H1 (cell line): ENCODE results near the gene NFATC1. TPM values are rescaled to one million over a fixed set of nuclear protein-coding genes. Genes with fewer than 3 reads are reported as not detected.

Experiments used
- polyA plus RNA-seq, 7 experiments: library from polyadenylated mRNA; depleted of rRNA in 3 of 7; stranded (reverse) in 5 of 7; unstranded in 2 of 7; fragments of >200 nt in 5 of 7; fragments of 200-250 nt in 2 of 7; gene quantifications; 1 replicate in 5 of 7; 2 replicates in 1 of 7; 4 replicates in 1 of 7; pipeline versions ENCODE4 v1.2.1 to v1.2.3, GENCODE V29; 2011 to 2013; ENCODE audit warnings: missing spikeins in 2 of 7, mixed read lengths in 2 of 7
- total RNA-seq: library from RNA; stranded (reverse); fragmentation: NEBNext Ultra II Directional; extraction: Animal tissue kit (Norgen Biotek cat#: 25700); gene quantifications from 2 replicates; pipeline ENCODE4 v1.2.1, GENCODE V29; 2021
- TF ChIP-seq, protein P1 (sequence below): IDR thresholded peaks from 2 replicates; pipeline ENCODE4 v1.6.1; 2012; ENCODE audit warnings: low read length, inconsistent platforms

Gene NFATC1
- total and polyA plus RNA-seq, 2 of the 8 experiments (the other 6 are each of a cell fraction or from before 2014, with no cell fraction given), result 2.0 to 6.6 TPM

GRCh38 chr18:79424008-79424565, 28.4 kb downstream of the NFATC1 start (continued):
- TF ChIP-seq, protein P1, sequence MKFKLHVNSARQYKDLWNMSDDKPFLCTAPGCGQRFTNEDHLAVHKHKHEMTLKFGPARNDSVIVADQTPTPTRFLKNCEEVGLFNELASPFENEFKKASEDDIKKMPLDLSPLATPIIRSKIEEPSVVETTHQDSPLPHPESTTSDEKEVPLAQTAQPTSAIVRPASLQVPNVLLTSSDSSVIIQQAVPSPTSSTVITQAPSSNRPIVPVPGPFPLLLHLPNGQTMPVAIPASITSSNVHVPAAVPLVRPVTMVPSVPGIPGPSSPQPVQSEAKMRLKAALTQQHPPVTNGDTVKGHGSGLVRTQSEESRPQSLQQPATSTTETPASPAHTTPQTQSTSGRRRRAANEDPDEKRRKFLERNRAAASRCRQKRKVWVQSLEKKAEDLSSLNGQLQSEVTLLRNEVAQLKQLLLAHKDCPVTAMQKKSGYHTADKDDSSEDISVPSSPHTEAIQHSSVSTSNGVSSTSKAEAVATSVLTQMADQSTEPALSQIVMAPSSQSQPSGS, result no peak
